GM21515 (cell line): ENCODE measurements around the gene NME8.

Experiments used
- ATAC-seq: cut with Tn5 transposase; IDR thresholded peaks from one replicate; pipeline ENCODE4 v1.9.1; 2021; ENCODE audit not compliant: unreplicated experiment

Gene NME8

GRCh38 chr7:37930226-37930948 lies 82.0 kb downstream of the NME8 start:
- no peak for ATAC-seq

DNA sequence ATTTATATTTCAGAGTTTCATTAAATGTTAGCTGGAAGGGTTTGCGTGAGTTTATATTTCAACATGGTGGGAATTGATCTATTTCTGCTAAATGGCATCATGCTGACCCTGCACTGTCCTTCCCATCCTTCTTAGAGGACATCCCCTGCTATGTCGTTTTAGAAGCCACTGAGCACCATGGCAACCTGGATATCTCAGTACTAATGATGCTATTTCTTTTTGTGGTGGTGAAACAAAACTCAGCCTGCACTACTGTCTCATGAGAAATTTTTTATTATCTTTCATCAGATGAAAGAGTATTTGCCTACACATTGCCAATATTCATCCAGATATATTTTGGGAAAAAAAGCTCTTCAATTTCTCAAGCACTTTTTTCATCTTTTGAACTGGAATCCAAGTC lies 84.1 kb downstream of the NME8 start:
- ATAC-seq, result no peak

GRCh38 chr7:37933018-37933566 lies 84.7 kb downstream of the NME8 start:
- no peak for ATAC-seq

DNA sequence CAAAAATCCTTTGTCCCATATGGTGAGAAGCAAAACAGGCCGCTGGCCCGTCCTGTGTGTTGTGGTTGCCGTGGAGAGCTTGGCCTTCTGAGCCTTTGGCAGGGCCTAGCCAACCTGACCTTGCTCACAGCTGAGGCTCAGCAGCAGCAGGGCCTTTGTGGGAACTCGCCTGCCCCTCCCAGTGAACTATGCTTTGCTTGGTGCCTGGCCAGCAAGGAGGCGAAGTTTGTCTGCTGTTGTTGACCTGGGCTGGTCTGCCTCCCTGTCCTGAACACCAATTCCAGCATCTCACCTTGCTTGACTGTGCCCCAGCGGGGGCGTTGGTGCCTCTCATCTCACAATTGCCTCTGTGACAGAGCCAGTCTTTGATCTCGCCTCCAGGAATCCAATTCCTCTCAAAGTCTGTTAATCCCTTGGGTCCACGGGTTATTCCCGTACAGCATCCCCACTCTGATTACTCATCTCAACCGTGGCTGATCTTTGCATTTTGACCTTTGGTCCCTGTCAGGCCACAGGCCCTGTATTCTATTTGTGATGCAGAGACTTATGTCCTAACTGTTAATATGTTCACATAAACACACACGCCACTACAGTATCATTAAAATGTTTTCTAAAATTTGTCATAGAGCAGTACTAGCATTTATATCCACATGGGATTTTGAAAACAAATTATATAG lies 94.7 kb downstream of the NME8 start:
- no peak for ATAC-seq

DNA sequence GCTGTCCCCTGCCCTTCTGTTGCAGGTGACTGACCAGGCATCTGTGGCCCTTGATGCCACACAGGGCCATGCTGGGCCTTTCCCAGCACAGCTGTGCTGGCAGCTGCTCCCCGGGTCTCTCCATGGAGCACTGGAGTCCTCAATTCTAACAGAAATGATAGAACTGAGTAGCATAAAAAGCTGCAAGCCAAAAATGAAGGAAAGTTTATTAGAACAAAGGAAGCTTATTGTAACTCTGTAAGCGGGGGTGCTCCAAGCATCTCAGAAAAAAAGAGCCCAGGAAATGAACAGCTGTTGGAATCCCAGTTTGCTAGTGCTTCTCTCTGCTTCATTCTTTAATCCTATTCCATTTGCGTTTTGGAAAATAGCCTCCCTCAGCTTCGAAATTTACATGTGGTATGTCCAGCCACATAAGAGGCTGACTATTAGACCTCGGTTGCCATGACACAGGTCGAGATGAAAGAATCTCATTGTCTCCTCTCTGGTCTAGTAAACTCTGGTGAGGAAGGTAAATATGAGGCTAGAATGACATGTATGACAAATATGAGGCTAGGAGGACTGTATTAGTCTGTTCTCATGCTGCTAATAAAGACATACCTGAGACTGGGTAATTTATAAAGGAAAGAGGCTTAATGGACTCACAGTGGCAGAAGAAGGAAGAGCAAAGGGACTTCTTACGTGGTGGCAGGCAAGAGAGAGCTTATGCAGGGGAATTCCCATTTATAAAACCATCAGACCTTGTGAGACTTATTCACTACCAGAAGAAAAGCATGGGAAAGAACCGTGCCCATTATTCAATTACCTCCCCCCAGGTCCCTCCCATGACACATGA lies 95.7 kb downstream of the NME8 start:
- no peak for ATAC-seq

- no peak for ATAC-seq
Observed at GRCh38 chr7:37944737-37945054, 96.3 kb downstream of the NME8 start.

DNA sequence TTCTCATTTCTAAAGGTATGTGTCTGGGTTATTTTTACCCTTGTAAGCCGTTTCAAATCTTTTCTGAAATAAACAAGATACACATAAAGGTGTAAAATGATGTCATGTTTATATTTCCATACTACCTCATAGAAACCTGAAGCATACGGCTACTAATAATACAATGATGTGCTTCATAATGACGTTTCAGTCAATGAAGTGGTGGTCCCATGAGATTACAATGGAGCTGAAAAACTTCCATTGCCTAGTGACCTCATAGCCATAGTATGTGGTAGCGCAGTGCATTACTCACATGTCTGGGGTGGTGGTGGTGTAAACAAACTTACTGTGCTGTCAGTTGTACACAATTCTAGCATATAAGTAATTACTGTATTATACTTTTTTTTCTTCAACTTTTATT lies 96.9 kb downstream of the NME8 start:
- ATAC-seq, result no peak

GRCh38 chr7:37947138-37947940 lies 98.9 kb downstream of the NME8 start:
- ATAC-seq, result no peak

GRCh38 chr7:37947941-37948210 lies 99.5 kb downstream of the NME8 start:
- ATAC-seq, result no peak
